ENCODE results near the gene CNIH1.

The CNIH1 gene

GRCh38 chr14:54387328-54387727 is 53.8 kb downstream of the CNIH1 start:
- DNase-seq (ENCODE audit: low read depth in 1 of 2, low spot score in 1 of 2), result no peak
- Histone ChIP-seq H3K4me3 (replicated peaks; ENCODE audit: insufficient read depth, low read length) (no peak overlapping the region), H3K27ac (replicated peaks) (no peak overlapping the region), H3K27me3 (ENCODE audit: insufficient read depth, poor library complexity, severe bottlenecking) (no peaks in the 10 kb centered on the region)
- TF ChIP-seq GABPA (IDR thresholded peaks at IDR 0.05; ENCODE audit: low read depth) (no peak), POLR2AphosphoS5 (IDR thresholded peaks at IDR 0.05; ENCODE audit: low read depth) (no peak), SPI1 (IDR thresholded peaks at IDR 0.05; ENCODE audit: borderline replicate concordance, low read depth) (no peak)
- TF ChIP-seq, protein P1, sequence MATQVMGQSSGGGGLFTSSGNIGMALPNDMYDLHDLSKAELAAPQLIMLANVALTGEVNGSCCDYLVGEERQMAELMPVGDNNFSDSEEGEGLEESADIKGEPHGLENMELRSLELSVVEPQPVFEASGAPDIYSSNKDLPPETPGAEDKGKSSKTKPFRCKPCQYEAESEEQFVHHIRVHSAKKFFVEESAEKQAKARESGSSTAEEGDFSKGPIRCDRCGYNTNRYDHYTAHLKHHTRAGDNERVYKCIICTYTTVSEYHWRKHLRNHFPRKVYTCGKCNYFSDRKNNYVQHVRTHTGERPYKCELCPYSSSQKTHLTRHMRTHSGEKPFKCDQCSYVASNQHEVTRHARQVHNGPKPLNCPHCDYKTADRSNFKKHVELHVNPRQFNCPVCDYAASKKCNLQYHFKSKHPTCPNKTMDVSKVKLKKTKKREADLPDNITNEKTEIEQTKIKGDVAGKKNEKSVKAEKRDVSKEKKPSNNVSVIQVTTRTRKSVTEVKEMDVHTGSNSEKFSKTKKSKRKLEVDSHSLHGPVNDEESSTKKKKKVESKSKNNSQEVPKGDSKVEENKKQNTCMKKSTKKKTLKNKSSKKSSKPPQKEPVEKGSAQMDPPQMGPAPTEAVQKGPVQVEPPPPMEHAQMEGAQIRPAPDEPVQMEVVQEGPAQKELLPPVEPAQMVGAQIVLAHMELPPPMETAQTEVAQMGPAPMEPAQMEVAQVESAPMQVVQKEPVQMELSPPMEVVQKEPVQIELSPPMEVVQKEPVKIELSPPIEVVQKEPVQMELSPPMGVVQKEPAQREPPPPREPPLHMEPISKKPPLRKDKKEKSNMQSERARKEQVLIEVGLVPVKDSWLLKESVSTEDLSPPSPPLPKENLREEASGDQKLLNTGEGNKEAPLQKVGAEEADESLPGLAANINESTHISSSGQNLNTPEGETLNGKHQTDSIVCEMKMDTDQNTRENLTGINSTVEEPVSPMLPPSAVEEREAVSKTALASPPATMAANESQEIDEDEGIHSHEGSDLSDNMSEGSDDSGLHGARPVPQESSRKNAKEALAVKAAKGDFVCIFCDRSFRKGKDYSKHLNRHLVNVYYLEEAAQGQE (IDR thresholded peaks at IDR 0.05; ENCODE audit: insufficient replicate concordance, low read depth), result no peak
- TF ChIP-seq, protein P2, sequence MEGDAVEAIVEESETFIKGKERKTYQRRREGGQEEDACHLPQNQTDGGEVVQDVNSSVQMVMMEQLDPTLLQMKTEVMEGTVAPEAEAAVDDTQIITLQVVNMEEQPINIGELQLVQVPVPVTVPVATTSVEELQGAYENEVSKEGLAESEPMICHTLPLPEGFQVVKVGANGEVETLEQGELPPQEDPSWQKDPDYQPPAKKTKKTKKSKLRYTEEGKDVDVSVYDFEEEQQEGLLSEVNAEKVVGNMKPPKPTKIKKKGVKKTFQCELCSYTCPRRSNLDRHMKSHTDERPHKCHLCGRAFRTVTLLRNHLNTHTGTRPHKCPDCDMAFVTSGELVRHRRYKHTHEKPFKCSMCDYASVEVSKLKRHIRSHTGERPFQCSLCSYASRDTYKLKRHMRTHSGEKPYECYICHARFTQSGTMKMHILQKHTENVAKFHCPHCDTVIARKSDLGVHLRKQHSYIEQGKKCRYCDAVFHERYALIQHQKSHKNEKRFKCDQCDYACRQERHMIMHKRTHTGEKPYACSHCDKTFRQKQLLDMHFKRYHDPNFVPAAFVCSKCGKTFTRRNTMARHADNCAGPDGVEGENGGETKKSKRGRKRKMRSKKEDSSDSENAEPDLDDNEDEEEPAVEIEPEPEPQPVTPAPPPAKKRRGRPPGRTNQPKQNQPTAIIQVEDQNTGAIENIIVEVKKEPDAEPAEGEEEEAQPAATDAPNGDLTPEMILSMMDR (IDR thresholded peaks at IDR 0.05; ENCODE audit: insufficient read depth, low read length), result no peak

DNA sequence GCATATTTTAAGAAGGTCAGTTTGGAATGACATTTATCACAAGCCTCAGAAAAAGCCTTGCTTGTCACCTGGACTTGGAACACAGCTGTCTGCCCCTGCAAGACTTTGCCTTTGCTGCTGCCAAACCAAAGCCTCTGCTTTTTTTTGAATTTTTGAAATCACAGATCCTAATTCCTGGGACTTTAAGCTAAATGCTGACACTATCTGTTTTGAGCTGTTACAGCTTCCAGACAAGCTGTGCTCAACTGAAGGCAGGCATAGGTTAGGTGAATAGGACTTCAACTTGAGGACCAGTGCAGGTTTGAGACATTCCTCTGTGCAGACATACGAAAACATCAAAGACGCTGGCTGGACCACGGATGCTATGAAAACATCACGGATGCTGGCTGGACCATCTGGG is 55.6 kb downstream of the CNIH1 start:
- H3K27me3 ChIP-seq (ENCODE audit: insufficient read depth, poor library complexity, severe bottlenecking), result no peaks in the 10 kb centered on the region
- H3K4me3 ChIP-seq (replicated peaks; ENCODE audit: insufficient read depth, low read length), result no peak overlapping the region
- H3K27ac ChIP-seq (replicated peaks), result no peak overlapping the region
- no peak for DNase-seq (ENCODE audit: low read depth in 1 of 2, low spot score in 1 of 2)
- TF ChIP-seq POLR2AphosphoS5 (IDR thresholded peaks at IDR 0.05; ENCODE audit: low read depth), result no peak
- no peak for TF ChIP-seq GABPA (IDR thresholded peaks at IDR 0.05; ENCODE audit: low read depth)
- TF ChIP-seq SPI1 (IDR thresholded peaks at IDR 0.05; ENCODE audit: borderline replicate concordance, low read depth), result no peak
- TF ChIP-seq, protein P1 (IDR thresholded peaks at IDR 0.05; ENCODE audit: insufficient replicate concordance, low read depth), result no peak
- TF ChIP-seq, protein P2 (IDR thresholded peaks at IDR 0.05; ENCODE audit: insufficient read depth, low read length), result no peak

- no peak overlapping the region for H3K4me3 ChIP-seq (replicated peaks; ENCODE audit: insufficient read depth, low read length)
- no peak for DNase-seq (ENCODE audit: low read depth in 1 of 2, low spot score in 1 of 2)
- H3K27me3 ChIP-seq (ENCODE audit: insufficient read depth, poor library complexity, severe bottlenecking), result no peaks in the 10 kb centered on the region
- TF ChIP-seq GABPA (IDR thresholded peaks at IDR 0.05; ENCODE audit: low read depth) (no peak), SPI1 (IDR thresholded peaks at IDR 0.05; ENCODE audit: borderline replicate concordance, low read depth) (no peak), POLR2AphosphoS5 (IDR thresholded peaks at IDR 0.05; ENCODE audit: low read depth) (no peak)
- TF ChIP-seq, protein P1 (IDR thresholded peaks at IDR 0.05; ENCODE audit: insufficient replicate concordance, low read depth), result no peak
- TF ChIP-seq, protein P2 (IDR thresholded peaks at IDR 0.05; ENCODE audit: insufficient read depth, low read length), result no peak
- H3K27ac ChIP-seq (replicated peaks), result no peak overlapping the region
Observed at GRCh38 chr14:54383835-54384234, 57.3 kb downstream of the CNIH1 start.

Data from HL-60 (cell line).